ENCODE results near the gene CHML.

DNA sequence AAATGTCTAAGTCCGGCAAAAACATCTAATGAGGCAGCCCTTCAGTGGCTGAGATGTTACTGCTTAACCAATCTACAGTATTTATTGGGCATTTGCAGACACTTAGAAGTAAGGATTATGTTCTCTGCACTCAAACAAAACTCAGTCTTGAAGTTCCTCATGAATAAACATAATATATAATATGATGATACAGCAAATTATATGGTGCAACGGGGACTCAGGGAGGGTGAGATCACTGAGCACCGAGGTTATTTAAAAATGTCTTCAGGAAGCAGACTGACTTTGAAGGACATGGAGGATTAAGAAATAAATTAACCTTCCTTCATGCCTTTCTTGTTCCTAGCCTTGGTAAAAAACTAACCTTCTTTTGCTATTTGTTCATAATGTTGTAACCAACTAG lies 39.8 kb upstream of the CHML start:
- TF ChIP-seq POLR2AphosphoS5 (IDR thresholded peaks at IDR 0.05; ENCODE audit: low read depth) = no peak
- TF ChIP-seq, protein P1, sequence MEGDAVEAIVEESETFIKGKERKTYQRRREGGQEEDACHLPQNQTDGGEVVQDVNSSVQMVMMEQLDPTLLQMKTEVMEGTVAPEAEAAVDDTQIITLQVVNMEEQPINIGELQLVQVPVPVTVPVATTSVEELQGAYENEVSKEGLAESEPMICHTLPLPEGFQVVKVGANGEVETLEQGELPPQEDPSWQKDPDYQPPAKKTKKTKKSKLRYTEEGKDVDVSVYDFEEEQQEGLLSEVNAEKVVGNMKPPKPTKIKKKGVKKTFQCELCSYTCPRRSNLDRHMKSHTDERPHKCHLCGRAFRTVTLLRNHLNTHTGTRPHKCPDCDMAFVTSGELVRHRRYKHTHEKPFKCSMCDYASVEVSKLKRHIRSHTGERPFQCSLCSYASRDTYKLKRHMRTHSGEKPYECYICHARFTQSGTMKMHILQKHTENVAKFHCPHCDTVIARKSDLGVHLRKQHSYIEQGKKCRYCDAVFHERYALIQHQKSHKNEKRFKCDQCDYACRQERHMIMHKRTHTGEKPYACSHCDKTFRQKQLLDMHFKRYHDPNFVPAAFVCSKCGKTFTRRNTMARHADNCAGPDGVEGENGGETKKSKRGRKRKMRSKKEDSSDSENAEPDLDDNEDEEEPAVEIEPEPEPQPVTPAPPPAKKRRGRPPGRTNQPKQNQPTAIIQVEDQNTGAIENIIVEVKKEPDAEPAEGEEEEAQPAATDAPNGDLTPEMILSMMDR (conservative IDR thresholded peaks at IDR 0.05; ENCODE audit: low read depth in 2 of 2) = no peak
- no peak for TF ChIP-seq EZH2 (IDR thresholded peaks at IDR 0.05; ENCODE audit: low read depth, unreplicated experiment)
- no peak for TF ChIP-seq EZH2phosphoT487 (IDR thresholded peaks at IDR 0.05; ENCODE audit: unreplicated experiment)
- TF ChIP-seq, protein P2, sequence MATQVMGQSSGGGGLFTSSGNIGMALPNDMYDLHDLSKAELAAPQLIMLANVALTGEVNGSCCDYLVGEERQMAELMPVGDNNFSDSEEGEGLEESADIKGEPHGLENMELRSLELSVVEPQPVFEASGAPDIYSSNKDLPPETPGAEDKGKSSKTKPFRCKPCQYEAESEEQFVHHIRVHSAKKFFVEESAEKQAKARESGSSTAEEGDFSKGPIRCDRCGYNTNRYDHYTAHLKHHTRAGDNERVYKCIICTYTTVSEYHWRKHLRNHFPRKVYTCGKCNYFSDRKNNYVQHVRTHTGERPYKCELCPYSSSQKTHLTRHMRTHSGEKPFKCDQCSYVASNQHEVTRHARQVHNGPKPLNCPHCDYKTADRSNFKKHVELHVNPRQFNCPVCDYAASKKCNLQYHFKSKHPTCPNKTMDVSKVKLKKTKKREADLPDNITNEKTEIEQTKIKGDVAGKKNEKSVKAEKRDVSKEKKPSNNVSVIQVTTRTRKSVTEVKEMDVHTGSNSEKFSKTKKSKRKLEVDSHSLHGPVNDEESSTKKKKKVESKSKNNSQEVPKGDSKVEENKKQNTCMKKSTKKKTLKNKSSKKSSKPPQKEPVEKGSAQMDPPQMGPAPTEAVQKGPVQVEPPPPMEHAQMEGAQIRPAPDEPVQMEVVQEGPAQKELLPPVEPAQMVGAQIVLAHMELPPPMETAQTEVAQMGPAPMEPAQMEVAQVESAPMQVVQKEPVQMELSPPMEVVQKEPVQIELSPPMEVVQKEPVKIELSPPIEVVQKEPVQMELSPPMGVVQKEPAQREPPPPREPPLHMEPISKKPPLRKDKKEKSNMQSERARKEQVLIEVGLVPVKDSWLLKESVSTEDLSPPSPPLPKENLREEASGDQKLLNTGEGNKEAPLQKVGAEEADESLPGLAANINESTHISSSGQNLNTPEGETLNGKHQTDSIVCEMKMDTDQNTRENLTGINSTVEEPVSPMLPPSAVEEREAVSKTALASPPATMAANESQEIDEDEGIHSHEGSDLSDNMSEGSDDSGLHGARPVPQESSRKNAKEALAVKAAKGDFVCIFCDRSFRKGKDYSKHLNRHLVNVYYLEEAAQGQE (IDR thresholded peaks at IDR 0.05; ENCODE audit: unreplicated experiment) = no peak
- TF ChIP-seq STAT1 (IDR thresholded peaks at IDR 0.05; ENCODE audit: unreplicated experiment) = no peak
- TF ChIP-seq, protein P3, sequence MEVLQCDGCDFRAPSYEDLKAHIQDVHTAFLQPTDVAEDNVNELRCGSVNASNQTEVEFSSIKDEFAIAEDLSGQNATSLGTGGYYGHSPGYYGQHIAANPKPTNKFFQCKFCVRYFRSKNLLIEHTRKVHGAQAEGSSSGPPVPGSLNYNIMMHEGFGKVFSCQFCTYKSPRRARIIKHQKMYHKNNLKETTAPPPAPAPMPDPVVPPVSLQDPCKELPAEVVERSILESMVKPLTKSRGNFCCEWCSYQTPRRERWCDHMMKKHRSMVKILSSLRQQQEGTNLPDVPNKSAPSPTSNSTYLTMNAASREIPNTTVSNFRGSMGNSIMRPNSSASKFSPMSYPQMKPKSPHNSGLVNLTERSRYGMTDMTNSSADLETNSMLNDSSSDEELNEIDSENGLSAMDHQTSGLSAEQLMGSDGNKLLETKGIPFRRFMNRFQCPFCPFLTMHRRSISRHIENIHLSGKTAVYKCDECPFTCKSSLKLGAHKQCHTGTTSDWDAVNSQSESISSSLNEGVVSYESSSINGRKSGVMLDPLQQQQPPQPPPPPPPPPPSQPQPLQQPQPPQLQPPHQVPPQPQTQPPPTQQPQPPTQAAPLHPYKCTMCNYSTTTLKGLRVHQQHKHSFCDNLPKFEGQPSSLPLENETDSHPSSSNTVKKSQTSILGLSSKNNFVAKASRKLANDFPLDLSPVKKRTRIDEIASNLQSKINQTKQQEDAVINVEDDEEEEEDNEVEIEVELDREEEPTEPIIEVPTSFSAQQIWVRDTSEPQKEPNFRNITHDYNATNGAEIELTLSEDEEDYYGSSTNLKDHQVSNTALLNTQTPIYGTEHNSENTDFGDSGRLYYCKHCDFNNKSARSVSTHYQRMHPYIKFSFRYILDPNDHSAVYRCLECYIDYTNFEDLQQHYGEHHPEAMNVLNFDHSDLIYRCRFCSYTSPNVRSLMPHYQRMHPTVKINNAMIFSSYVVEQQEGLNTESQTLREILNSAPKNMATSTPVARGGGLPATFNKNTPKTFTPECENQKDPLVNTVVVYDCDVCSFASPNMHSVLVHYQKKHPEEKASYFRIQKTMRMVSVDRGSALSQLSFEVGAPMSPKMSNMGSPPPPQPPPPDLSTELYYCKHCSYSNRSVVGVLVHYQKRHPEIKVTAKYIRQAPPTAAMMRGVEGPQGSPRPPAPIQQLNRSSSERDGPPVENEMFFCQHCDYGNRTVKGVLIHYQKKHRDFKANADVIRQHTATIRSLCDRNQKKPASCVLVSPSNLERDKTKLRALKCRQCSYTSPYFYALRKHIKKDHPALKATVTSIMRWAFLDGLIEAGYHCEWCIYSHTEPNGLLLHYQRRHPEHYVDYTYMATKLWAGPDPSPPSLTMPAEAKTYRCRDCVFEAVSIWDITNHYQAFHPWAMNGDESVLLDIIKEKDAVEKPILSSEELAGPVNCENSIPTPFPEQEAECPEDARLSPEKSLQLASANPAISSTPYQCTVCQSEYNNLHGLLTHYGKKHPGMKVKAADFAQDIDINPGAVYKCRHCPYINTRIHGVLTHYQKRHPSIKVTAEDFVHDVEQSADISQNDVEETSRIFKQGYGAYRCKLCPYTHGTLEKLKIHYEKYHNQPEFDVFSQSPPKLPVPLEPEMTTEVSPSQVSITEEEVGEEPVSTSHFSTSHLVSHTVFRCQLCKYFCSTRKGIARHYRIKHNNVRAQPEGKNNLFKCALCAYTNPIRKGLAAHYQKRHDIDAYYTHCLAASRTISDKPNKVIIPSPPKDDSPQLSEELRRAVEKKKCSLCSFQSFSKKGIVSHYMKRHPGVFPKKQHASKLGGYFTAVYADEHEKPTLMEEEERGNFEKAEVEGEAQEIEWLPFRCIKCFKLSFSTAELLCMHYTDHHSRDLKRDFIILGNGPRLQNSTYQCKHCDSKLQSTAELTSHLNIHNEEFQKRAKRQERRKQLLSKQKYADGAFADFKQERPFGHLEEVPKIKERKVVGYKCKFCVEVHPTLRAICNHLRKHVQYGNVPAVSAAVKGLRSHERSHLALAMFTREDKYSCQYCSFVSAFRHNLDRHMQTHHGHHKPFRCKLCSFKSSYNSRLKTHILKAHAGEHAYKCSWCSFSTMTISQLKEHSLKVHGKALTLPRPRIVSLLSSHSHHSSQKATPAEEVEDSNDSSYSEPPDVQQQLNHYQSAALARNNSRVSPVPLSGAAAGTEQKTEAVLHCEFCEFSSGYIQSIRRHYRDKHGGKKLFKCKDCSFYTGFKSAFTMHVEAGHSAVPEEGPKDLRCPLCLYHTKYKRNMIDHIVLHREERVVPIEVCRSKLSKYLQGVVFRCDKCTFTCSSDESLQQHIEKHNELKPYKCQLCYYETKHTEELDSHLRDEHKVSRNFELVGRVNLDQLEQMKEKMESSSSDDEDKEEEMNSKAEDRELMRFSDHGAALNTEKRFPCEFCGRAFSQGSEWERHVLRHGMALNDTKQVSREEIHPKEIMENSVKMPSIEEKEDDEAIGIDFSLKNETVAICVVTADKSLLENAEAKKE (CRISPR knock-in tag; IDR thresholded peaks at IDR 0.05) = no peak
- TF ChIP-seq ZNF114 (CRISPR knock-in tag; IDR thresholded peaks at IDR 0.05) = no peak
- no peak for TF ChIP-seq CREB1 (CRISPR knock-in tag; IDR thresholded peaks at IDR 0.05; ENCODE audit: low read depth)

Measured in GM23338 (cell line).